ENCODE results near the gene DGCR2.

DNA sequence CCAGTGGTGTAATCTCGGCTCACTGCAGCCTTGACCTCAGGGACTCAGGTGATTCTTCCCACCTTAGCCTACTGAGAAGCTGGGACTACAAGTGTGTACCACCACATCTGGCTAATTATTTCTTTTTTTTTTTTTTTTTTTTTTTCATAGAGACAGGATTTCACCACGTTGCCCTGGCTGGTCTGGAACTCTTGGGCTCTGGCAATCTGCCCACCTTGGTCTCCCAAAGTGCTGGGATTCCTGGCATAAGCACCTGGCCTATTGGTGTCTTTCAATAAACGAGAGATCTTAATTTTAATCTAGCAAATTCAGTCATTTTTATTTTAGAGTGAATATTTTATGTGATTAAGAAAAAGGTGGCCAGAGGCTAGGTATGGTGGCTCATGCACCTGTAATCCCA is 40.1 kb downstream of the DGCR2 start:
- TF ChIP-seq, protein P1, sequence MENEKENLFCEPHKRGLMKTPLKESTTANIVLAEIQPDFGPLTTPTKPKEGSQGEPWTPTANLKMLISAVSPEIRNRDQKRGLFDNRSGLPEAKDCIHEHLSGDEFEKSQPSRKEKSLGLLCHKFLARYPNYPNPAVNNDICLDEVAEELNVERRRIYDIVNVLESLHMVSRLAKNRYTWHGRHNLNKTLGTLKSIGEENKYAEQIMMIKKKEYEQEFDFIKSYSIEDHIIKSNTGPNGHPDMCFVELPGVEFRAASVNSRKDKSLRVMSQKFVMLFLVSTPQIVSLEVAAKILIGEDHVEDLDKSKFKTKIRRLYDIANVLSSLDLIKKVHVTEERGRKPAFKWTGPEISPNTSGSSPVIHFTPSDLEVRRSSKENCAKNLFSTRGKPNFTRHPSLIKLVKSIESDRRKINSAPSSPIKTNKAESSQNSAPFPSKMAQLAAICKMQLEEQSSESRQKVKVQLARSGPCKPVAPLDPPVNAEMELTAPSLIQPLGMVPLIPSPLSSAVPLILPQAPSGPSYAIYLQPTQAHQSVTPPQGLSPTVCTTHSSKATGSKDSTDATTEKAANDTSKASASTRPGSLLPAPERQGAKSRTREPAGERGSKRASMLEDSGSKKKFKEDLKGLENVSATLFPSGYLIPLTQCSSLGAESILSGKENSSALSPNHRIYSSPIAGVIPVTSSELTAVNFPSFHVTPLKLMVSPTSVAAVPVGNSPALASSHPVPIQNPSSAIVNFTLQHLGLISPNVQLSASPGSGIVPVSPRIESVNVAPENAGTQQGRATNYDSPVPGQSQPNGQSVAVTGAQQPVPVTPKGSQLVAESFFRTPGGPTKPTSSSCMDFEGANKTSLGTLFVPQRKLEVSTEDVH (IDR thresholded peaks at IDR 0.05; ENCODE audit: low read depth, partially characterized antibody): no peak
- no peak for TF ChIP-seq SIN3A (IDR thresholded peaks at IDR 0.05; ENCODE audit: low read depth, low read length)
- TF ChIP-seq JUNB (IDR thresholded peaks at IDR 0.05): no peak
- TF ChIP-seq, protein P2, sequence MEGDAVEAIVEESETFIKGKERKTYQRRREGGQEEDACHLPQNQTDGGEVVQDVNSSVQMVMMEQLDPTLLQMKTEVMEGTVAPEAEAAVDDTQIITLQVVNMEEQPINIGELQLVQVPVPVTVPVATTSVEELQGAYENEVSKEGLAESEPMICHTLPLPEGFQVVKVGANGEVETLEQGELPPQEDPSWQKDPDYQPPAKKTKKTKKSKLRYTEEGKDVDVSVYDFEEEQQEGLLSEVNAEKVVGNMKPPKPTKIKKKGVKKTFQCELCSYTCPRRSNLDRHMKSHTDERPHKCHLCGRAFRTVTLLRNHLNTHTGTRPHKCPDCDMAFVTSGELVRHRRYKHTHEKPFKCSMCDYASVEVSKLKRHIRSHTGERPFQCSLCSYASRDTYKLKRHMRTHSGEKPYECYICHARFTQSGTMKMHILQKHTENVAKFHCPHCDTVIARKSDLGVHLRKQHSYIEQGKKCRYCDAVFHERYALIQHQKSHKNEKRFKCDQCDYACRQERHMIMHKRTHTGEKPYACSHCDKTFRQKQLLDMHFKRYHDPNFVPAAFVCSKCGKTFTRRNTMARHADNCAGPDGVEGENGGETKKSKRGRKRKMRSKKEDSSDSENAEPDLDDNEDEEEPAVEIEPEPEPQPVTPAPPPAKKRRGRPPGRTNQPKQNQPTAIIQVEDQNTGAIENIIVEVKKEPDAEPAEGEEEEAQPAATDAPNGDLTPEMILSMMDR (IDR thresholded peaks at IDR 0.05 in 2 of 3, conservative IDR thresholded peaks at IDR 0.05 in 1 of 3; ENCODE audit: control insufficient read depth in 2 of 3, extremely low read depth in 1 of 3, insufficient read depth in 1 of 3, low read depth in 3 of 3, low read length in 3 of 3): no peak
- no peak for TF ChIP-seq EP300 (IDR thresholded peaks at IDR 0.05; ENCODE audit: borderline replicate concordance in 1 of 2, control insufficient read depth in 1 of 2, low read depth in 2 of 2, low read length in 2 of 2)
- no peak for TF ChIP-seq YY1 (IDR thresholded peaks at IDR 0.05; ENCODE audit: low read depth, low read length)
